K562 (cell line): ENCODE measurements around the gene C18orf63. TPM values are rescaled to one million over a fixed set of nuclear protein-coding genes. Genes with fewer than 3 reads are reported as not detected.

Experiments
- ATAC-seq: fragments of 200-7000 bp; cut with Tn5 transposase; 3 replicates; pipeline ENCODE4 v1.9.1; 2020; ENCODE audit warnings: moderate library complexity
- BruUV-seq: library from RNA; stranded (reverse); fragments of 400-500 nt; replicated peaks from 2 replicates; lab custom pipeline; 2021; lab: Mats Ljungman, UMichigan
- CTCF ChIA-PET: fragments of 300-600 bp; formaldehyde crosslinking; extraction: SDS; loops from one replicate; lab custom pipeline; 2021; ENCODE audit warnings: low intra/inter-chr PET ratio; lab: Yijun Ruan, JAX
- POLR2A ChIA-PET: fragments of 300-600, 350-650 bp; sonication (Branson Sonifier 250); formaldehyde crosslinking; extraction: SDS; loops from one replicate; lab custom pipeline; 2021; ENCODE audit warnings: antibody characterized with exemption, inconsistent platforms; lab: Yijun Ruan, JAX
- DNase-seq, 4 experiments: peaks; one replicate each; pipeline versions ENCODE4 v3.0.0 to v3.0.0-alpha.2; 2011 to 2018; ENCODE audit warnings: low spot score in 3 of 4, mixed read lengths in 3 of 4; ENCODE audit errors: extremely low read depth in 1 of 4
- FAIRE-seq: peaks from 2 replicates; lab custom pipeline; 2011; peaks lifted over from hg19 to GRCh38; lab: Jason Lieb, UNC
- H2AFZ ChIP-seq: 2 replicates; pipeline ENCODE4 v1.6.0; 2011; ENCODE audit warnings: low read depth, low read length, control low read depth, inconsistent platforms
- H3K27ac ChIP-seq: fragments of 200-600 bp; 3 replicates; pipeline ENCODE4 v1.8.0; 2011; ENCODE audit warnings: low read depth, mild to moderate bottlenecking, control low read depth, inconsistent platforms, low read length, moderate library complexity, mixed read lengths; ENCODE audit errors: extremely low read depth
- H3K27me3 ChIP-seq, 2 experiments: fragments of 300-600 bp in 1 of 2; 2 replicates in 1 of 2; 3 replicates in 1 of 2; pipeline versions ENCODE4 v1.6.0 to v1.8.0; 2011; ENCODE audit warnings: inconsistent platforms in 2 of 2, low read length in 2 of 2, mild to moderate bottlenecking in 1 of 2, mixed read lengths in 1 of 2, moderate library complexity in 1 of 2; ENCODE audit not compliant: control insufficient read depth in 2 of 2, insufficient read depth in 2 of 2
- H3K36me3 ChIP-seq: fragments of 300-600 bp; 3 replicates; pipeline ENCODE4 v1.8.0; 2011; ENCODE audit warnings: mild to moderate bottlenecking, low read length, inconsistent platforms; ENCODE audit not compliant: control insufficient read depth, insufficient read depth
- H3K4me1 ChIP-seq, 2 experiments: fragments of 200-600 bp in 1 of 2; replicated peaks in 1 of 2; 2 replicates in 1 of 2; 3 replicates in 1 of 2; pipeline versions ENCODE4 v1.5.1 to v1.8.0; 2011; ENCODE audit warnings: inconsistent platforms in 2 of 2, low read length in 2 of 2, mild to moderate bottlenecking in 1 of 2, mixed read lengths in 1 of 2, moderate library complexity in 1 of 2; ENCODE audit not compliant: control insufficient read depth in 2 of 2, insufficient read depth in 2 of 2
- H3K4me2 ChIP-seq: 2 replicates; pipeline ENCODE4 v1.6.1; 2011; ENCODE audit warnings: low read length, control low read depth, inconsistent platforms, mixed read lengths; ENCODE audit not compliant: insufficient read depth
- H3K4me3 ChIP-seq: fragments of 200-600 bp; sonication (generic), shearing (Covaris generic); 2 replicates; pipeline ENCODE4 v1.5.1; 2016; ENCODE audit warnings: control low read depth, inconsistent platforms
- H3K79me2 ChIP-seq: fragments of 200-600 bp; 3 replicates; pipeline ENCODE4 v1.8.0; 2011; ENCODE audit warnings: low read length, inconsistent platforms; ENCODE audit not compliant: control insufficient read depth, insufficient read depth
- H3K9ac ChIP-seq, 2 experiments: 2 replicates each; pipeline versions ENCODE4 v1.6.0 to v1.6.1; 2011; ENCODE audit warnings: low read depth in 2 of 2, low read length in 2 of 2, control low read depth in 1 of 2, inconsistent platforms in 1 of 2, mild to moderate bottlenecking in 1 of 2, mixed read lengths in 1 of 2; ENCODE audit not compliant: insufficient read depth in 1 of 2
- H3K9me1 ChIP-seq: one replicate; pipeline ENCODE4 v1.6.0; 2011; ENCODE audit warnings: inconsistent platforms, mild to moderate bottlenecking, low read length, moderate library complexity; ENCODE audit not compliant: control insufficient read depth, insufficient read depth
- H3K9me3 ChIP-seq: replicated peaks from 2 replicates; pipeline ENCODE4 v1.5.1; 2011; ENCODE audit warnings: low read depth, low read length, inconsistent platforms; ENCODE audit not compliant: control insufficient read depth, insufficient read depth
- H4K20me1 ChIP-seq: replicated peaks from 2 replicates; pipeline ENCODE4 v1.6.1; 2011; ENCODE audit warnings: low read length, inconsistent platforms, mixed read lengths; ENCODE audit not compliant: control insufficient read depth, insufficient read depth
- GTF3C2 ChIP-seq: IDR thresholded peaks from 3 replicates; pipeline ENCODE4 v1.6.1; 2011; ENCODE audit warnings: borderline replicate concordance, mild to moderate bottlenecking, moderate library complexity; ENCODE audit not compliant: insufficient read length; ENCODE audit errors: extremely low read depth
- MAFG ChIP-seq: fragments of 450-650 bp; conservative IDR thresholded peaks from 2 replicates; pipeline ENCODE4 v1.6.1; 2016; ENCODE audit warnings: missing genetic modification characterization, missing compliant biosample characterization
- SIRT6 ChIP-seq: IDR thresholded peaks from one replicate; pipeline ENCODE4 v1.6.1; 2012; ENCODE audit warnings: low read depth, mild to moderate bottlenecking, control low read depth, inconsistent platforms, low read length, moderate library complexity
- ZNF133 ChIP-seq: fragments of 250-450 bp; sonication (Bioruptor Pico); IDR thresholded peaks from 2 replicates; pipeline ENCODE4 v1.4.0; 2020; ENCODE audit warnings: mild to moderate bottlenecking
- ZNF146 ChIP-seq: IDR thresholded peaks from one replicate; pipeline ENCODE4 v1.6.1; 2018; ENCODE audit warnings: missing compliant biosample characterization; ENCODE audit not compliant: unreplicated experiment
- ZNF274 ChIP-seq: IDR thresholded peaks from 2 replicates; pipeline ENCODE4 v1.6.1; 2011; ENCODE audit warnings: low read depth, mild to moderate bottlenecking, low read length, moderate library complexity, borderline replicate concordance
- ZNF277 ChIP-seq: fragments of 250-450 bp; sonication (Bioruptor Pico); IDR thresholded peaks from 2 replicates; pipeline ENCODE4 v1.8.0; 2022; ENCODE audit warnings: inconsistent platforms, mild to moderate bottlenecking, moderate library complexity, borderline replicate concordance
- ZNF717 ChIP-seq: fragments of 250-450 bp; sonication (Bioruptor Pico); IDR thresholded peaks from 2 replicates; pipeline ENCODE4 v1.5.0; 2021
- WGBS: fragments of 100-300 bp; shearing (Covaris generic); methylation state at CpG from one replicate; pipeline ENCODE4 v1.1.6; 2016; ENCODE audit warnings: low coverage, mixed read lengths; ENCODE audit not compliant: insufficient coverage; ENCODE audit errors: missing lambda C conversion rate; 5-methylcytosine and 5-hydroxymethylcytosine counted together
- in situ Hi-C: fragments of 300-500 bp; cut with MboI; formaldehyde crosslinking; loops from 4 replicates; pipeline ENCODE4 v1.15.0; 2018; ENCODE audit warnings: inconsistent platforms, mixed read lengths
- intact Hi-C: fragments of 100-400 bp; cut with micrococcal nuclease; formaldehyde crosslinking; loops from 2 replicates; pipeline ENCODE4 v1.14.2; 2022
- polyA plus RNA-seq, 8 experiments: library from polyadenylated mRNA; depleted of rRNA in 4 of 8; stranded (reverse) in 5 of 8; unstranded in 3 of 8; fragments of >200 nt; fragmentation: Nextera tagmentation in 2 of 8; fragmentation: Illumina TruSeq in 1 of 8; extraction: Ambion mirVana in 2 of 8; extraction: Trizol in 1 of 8; gene quantifications; 2 replicates each; pipeline versions ENCODE4 v1.2.1 to v1.2.3, GENCODE V29; 2011 to 2014; ENCODE audit warnings: inconsistent platforms in 1 of 8, missing spikeins in 1 of 8
- total RNA-seq, 7 experiments: library from RNA; depleted of rRNA in 6 of 7; stranded (reverse); fragments of >200 nt in 6 of 7; fragmentation: Illumina TruSeq in 2 of 7; extraction: Trizol in 2 of 7; gene quantifications; 2 replicates each; pipeline versions ENCODE4 v1.2.1 to v1.2.3, GENCODE V29; 2011 to 2021; ENCODE audit warnings: low replicate concordance in 1 of 7

Gene C18orf63
- total and polyA plus RNA-seq, 9 of the 15 experiments (the other 6 are each of a cell fraction or from before 2014, with no cell fraction given) = not detected

DNA sequence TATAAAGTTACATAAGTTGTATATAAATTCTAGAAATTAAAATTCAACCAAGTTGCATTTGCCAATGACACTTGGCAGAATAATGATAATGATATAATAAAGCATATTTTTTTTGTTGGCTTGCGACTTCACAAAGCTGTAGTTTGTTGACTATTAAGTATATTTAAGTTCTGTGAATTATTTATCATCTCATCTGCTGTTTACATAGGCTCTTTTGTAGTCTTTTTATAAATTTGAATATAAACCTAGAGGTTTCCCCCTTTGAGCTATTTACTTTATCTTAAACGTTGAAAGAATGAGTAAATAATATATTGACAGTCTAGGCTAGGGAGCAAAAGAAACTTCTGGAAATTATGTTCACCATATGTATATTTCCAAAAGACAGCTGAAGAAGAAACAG is 32.9 kb downstream of the C18orf63 start:
- Histone ChIP-seq H3K9me3 (no peaks in the 10 kb centered on the region), H2AFZ (no peak overlapping the region), H3K4me2 (no peak overlapping the region), H4K20me1 (no peaks in the 10 kb centered on the region), H3K79me2 (no peaks in the 10 kb centered on the region), H3K36me3 (no peaks in the 10 kb centered on the region), H3K9me1 (no peaks in the 10 kb centered on the region), H3K4me3 (no peak overlapping the region), H3K9ac (no peak overlapping the region), H3K4me1 (no peaks in the 10 kb centered on the region), H3K27ac (no peak overlapping the region), H3K27me3 (no peaks in the 10 kb centered on the region)
- FAIRE-seq (no peak), ATAC-seq (no peak), DNase-seq (no peak)
- ChIA-PET POLR2A (no interaction called here), CTCF (no interaction called here)
- BruUV-seq = no TSS peak
- intact Hi-C loops = no loop called here
- in situ Hi-C loops = no loop called here
- 0% methylated on average over 2 of the region's 2 CpGs for WGBS
- TF ChIP-seq SIRT6 = no peak
- TF ChIP-seq MAFG (tag) = no peak
- no peak for TF ChIP-seq ZNF717 (CRISPR knock-in tag)
- TF ChIP-seq ZNF274 = no peak
- no peak for TF ChIP-seq ZNF133 (CRISPR knock-in tag)
- no peak for TF ChIP-seq GTF3C2
- no peak for TF ChIP-seq ZNF277 (CRISPR knock-in tag)
- no peak for TF ChIP-seq ZNF146 (CRISPR knock-in tag)
